Measurements from ENCODE around the gene MYRIP.
A peak's percentile ranks its signal among the peaks of the same experiment; 100 is the strongest.
"Not testable (repeated sequence)": the region's sequence is repeated elsewhere in the genome, so short reads cannot be mapped to it uniquely, and the experiment has no call there.

Gene MYRIP

GRCh38 chr3:40044487-40044886, 235.1 kb downstream of the MYRIP start:
- peak; percentile 20 for DNase-seq

- no peak for DNase-seq
Observed at GRCh38 chr3:40045051-40045450, 235.6 kb downstream of the MYRIP start.

- DNase-seq: no peak
Observed at GRCh38 chr3:40046149-40046548, 236.7 kb downstream of the MYRIP start.

GRCh38 chr3:40047406-40047805, 238.0 kb downstream of the MYRIP start:
- no peak for DNase-seq

- no peak for DNase-seq
Observed at GRCh38 chr3:40053663-40054062, 244.3 kb downstream of the MYRIP start.

- DNase-seq: no peak
Observed at GRCh38 chr3:40054568-40055222, 245.3 kb downstream of the MYRIP start.

- DNase-seq: no peak
Observed at GRCh38 chr3:40055361-40055760, 246.0 kb downstream of the MYRIP start.

GRCh38 chr3:40055956-40056355, 246.5 kb downstream of the MYRIP start:
- DNase-seq: no peak

- DNase-seq: no peak
Observed at GRCh38 chr3:40057077-40057476, 247.7 kb downstream of the MYRIP start.

GRCh38 chr3:40057786-40058185, 248.4 kb downstream of the MYRIP start:
- no peak for DNase-seq

GRCh38 chr3:40068636-40069035, 259.2 kb downstream of the MYRIP start:
- no peak for DNase-seq

GRCh38 chr3:40070816-40071215, 261.4 kb downstream of the MYRIP start:
- DNase-seq: no peak

- DNase-seq: no peak
Observed at GRCh38 chr3:40071683-40072238, 262.4 kb downstream of the MYRIP start.

GRCh38 chr3:40073310-40074007, 264.1 kb downstream of the MYRIP start:
- DNase-seq: no peak

- DNase-seq: not testable (repeated sequence)
Observed at GRCh38 chr3:40077139-40077538, 267.7 kb downstream of the MYRIP start.

- not testable (repeated sequence) for DNase-seq
Observed at GRCh38 chr3:40077828-40078492, 268.6 kb downstream of the MYRIP start.

GRCh38 chr3:40078590-40078989, 269.2 kb downstream of the MYRIP start:
- no peak for DNase-seq

- no peak for DNase-seq
Observed at GRCh38 chr3:40079203-40079846, 269.9 kb downstream of the MYRIP start.

- no peak for DNase-seq
Observed at GRCh38 chr3:40079847-40080240, 270.4 kb downstream of the MYRIP start.

GRCh38 chr3:40083066-40083465, 273.7 kb downstream of the MYRIP start:
- DNase-seq: no peak

- DNase-seq: not testable (repeated sequence)
Observed at GRCh38 chr3:40084424-40084823, 275.0 kb downstream of the MYRIP start.

- DNase-seq: no peak
Observed at GRCh38 chr3:40086890-40087883, 277.8 kb downstream of the MYRIP start.

All from T1000 (cell line).